Thymus (tissue), 11 donors: ENCODE measurements around the gene C16orf46. TPM values are rescaled to one million over a fixed set of nuclear protein-coding genes. Genes with fewer than 3 reads are reported as not detected.

Experiments used
- DNase-seq, 9 donors: peaks; one replicate each; pipeline ENCODE4 v3.0.0-alpha.2; 2013; ENCODE audit warnings: low spot score in 9 of 9, low read depth in 6 of 9, missing footprints in 1 of 9
- H3K27ac ChIP-seq, 2 donors: one replicate each; pipeline ENCODE4 v1.5.1; 2013; ENCODE audit warnings: control low read depth in 1 of 2, low read depth in 1 of 2, low read length in 1 of 2, mild to moderate bottlenecking in 1 of 2, moderate library complexity in 1 of 2
- H3K27me3 ChIP-seq, 2 donors: one replicate each; pipeline ENCODE4 v1.5.1; 2013; ENCODE audit warnings: low read length in 1 of 2; ENCODE audit not compliant: control insufficient read depth in 2 of 2, insufficient read depth in 1 of 2
- H3K36me3 ChIP-seq, 2 donors: one replicate each; pipeline ENCODE4 v1.5.1; 2013; ENCODE audit warnings: low read length in 1 of 2, mild to moderate bottlenecking in 1 of 2, moderate library complexity in 1 of 2; ENCODE audit not compliant: control insufficient read depth in 2 of 2, insufficient read depth in 2 of 2
- H3K4me1 ChIP-seq, 2 donors: one replicate each; pipeline ENCODE4 v1.5.1; 2013; ENCODE audit warnings: low read length in 2 of 2; ENCODE audit not compliant: control insufficient read depth in 2 of 2, insufficient read depth in 2 of 2
- H3K4me3 ChIP-seq, 2 donors: one replicate each; pipeline ENCODE4 v1.5.1; 2013; ENCODE audit warnings: low read length in 2 of 2, control low read depth in 1 of 2, mild to moderate bottlenecking in 1 of 2
- H3K9me3 ChIP-seq, 2 donors: one replicate each; pipeline ENCODE4 v1.5.1; 2013; ENCODE audit warnings: low read length in 1 of 2, mild to moderate bottlenecking in 1 of 2; ENCODE audit not compliant: control insufficient read depth in 2 of 2, insufficient read depth in 1 of 2
- WGBS: extraction: QIAGEN DNeasy Blood & Tissue Kit; methylation state at CpG from one replicate; pipeline ENCODE4 v1.1.7; 2013; 5-methylcytosine and 5-hydroxymethylcytosine counted together
- polyA plus RNA-seq: library from polyadenylated mRNA; stranded (reverse); fragments of 200-250 nt; gene quantifications from one replicate; pipeline ENCODE4 v1.2.3, GENCODE V29; 2013
- total RNA-seq: library from RNA; stranded (reverse); fragments of 120-200 nt; gene quantifications from one replicate; pipeline ENCODE4 v1.2.4, GENCODE V29; 2013
- donor health status: healthy.

Gene C16orf46
- total and polyA plus RNA-seq, 2 donors = 0.28 to 1.4 TPM

- WGBS = 62% methylated on average over 4 of the region's 4 CpGs
Measured at GRCh38 chr16:81066681-81067080, 10.4 kb downstream of the C16orf46 start.

DNA sequence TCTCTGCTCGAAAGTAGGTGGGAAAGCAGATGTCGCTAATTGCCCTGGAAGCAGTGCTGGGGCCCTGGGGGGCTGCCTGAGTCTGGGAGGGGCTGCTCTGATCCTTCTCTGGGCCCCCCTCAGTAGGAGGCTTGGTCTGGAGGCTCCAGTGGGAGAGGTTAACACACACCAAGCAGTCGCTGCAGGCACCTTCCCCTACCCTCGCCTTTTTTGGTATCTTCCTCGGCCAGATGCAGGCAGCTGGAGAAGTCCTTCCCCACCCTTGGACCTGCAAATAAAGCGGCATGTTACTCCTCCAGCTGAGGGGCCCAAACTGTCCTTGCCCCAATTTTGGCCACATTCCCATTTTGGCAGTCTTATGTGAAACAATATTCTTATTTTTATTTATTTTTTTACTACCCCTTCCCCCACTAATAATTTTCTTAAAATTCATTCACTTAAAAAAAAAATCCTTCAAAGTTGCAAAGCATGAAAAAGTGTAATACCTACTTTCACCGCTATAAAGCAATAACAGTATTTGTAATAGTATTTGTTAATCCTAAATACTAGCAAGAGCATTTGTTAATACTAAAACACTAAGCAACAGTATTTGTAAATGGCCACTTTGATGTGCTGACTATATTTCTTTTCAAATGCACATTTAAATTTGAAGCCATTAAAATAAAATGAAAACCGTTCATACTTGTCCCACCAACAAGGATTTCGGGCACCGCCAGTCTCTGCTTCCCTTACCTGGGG, 15.0 kb downstream of the C16orf46 start:
- 97% methylated on average over 10 of the region's 10 CpGs for WGBS
- no peak for DNase-seq
- H3K9me3 ChIP-seq = no peaks in the 10 kb centered on the region
- no peak overlapping the region for H3K27ac ChIP-seq
- H3K27me3 ChIP-seq = no peaks in the 10 kb centered on the region
- H3K4me1 ChIP-seq = no peaks in the 10 kb centered on the region
- no peaks in the 10 kb centered on the region for H3K36me3 ChIP-seq
- no peak overlapping the region for H3K4me3 ChIP-seq

More at GRCh38 chr16:81066681-81067080, 10.4 kb downstream of the C16orf46 start:
- DNase-seq = peak in 3 of 9 donors; percentile 13 to 46 (median 18)
- Histone ChIP-seq H3K27me3 (no peaks in the 10 kb centered on the region), H3K36me3 (no peaks in the 10 kb centered on the region), H3K4me3 (no peak overlapping the region), H3K27ac (no peak overlapping the region), H3K9me3 (no peaks in the 10 kb centered on the region), H3K4me1 (no peaks in the 10 kb centered on the region)

GRCh38 chr16:81061307-81061640, 15.8 kb downstream of the C16orf46 start:
- Histone ChIP-seq H3K9me3 (no peaks in the 10 kb centered on the region), H3K36me3 (no peaks in the 10 kb centered on the region), H3K4me3 (no peak overlapping the region), H3K27ac (no peak overlapping the region), H3K4me1 (no peaks in the 10 kb centered on the region), H3K27me3 (no peaks in the 10 kb centered on the region)
- 97% methylated on average over 10 of the region's 10 CpGs for WGBS
- no peak for DNase-seq

GRCh38 chr16:81060576-81061306, 16.3 kb downstream of the C16orf46 start:
- no peak for DNase-seq
- no peaks in the 10 kb centered on the region for H3K4me1 ChIP-seq
- no peaks in the 10 kb centered on the region for H3K27me3 ChIP-seq
- H3K27ac ChIP-seq = no peak overlapping the region
- H3K4me3 ChIP-seq = no peak overlapping the region
- H3K9me3 ChIP-seq = no peaks in the 10 kb centered on the region
- WGBS = 93% methylated on average over 14 of the region's 14 CpGs
- H3K36me3 ChIP-seq = no peaks in the 10 kb centered on the region

- Histone ChIP-seq H3K9me3 (peaks cover 0 to 4% of the 10 kb centered on the region in 2 donors), H3K27ac (no peak overlapping the region), H3K4me3 (no peak overlapping the region), H3K27me3 (no peaks in the 10 kb centered on the region), H3K36me3 (no peaks in the 10 kb centered on the region), H3K4me1 (no peaks in the 10 kb centered on the region)
- WGBS = 93% methylated on average over 11 of the region's 11 CpGs
- no peak for DNase-seq
Measured at GRCh38 chr16:81053761-81054160, 23.3 kb downstream of the C16orf46 start.

- Histone ChIP-seq H3K27ac (no peak overlapping the region), H3K4me1 (peaks cover 0 to 3% of the 10 kb centered on the region in 2 donors), H3K36me3 (peaks cover 36 to 49% of the 10 kb centered on the region in 2 donors), H3K4me3 (no peak overlapping the region), H3K9me3 (peaks cover 0 to 1% of the 10 kb centered on the region in 2 donors), H3K27me3 (no peaks in the 10 kb centered on the region)
- DNase-seq = no peak
- WGBS = over 99% methylated on average over 2 of the region's 2 CpGs
Measured at GRCh38 chr16:81042821-81043220, 34.2 kb downstream of the C16orf46 start.

- peaks cover 36 to 49% of the 10 kb centered on the region in 2 donors for H3K36me3 ChIP-seq
- no peaks in the 10 kb centered on the region for H3K27me3 ChIP-seq
- no peak overlapping the region for H3K4me3 ChIP-seq
- no peak for DNase-seq
- H3K4me1 ChIP-seq = peaks cover 6 to 7% of the 10 kb centered on the region in 2 donors
- no peaks in the 10 kb centered on the region for H3K9me3 ChIP-seq
- H3K27ac ChIP-seq = no peak overlapping the region
- whole genome bisulfite sequencing = 98% methylated on average over 4 of the region's 4 CpGs
Measured at GRCh38 chr16:81041696-81042095, 35.3 kb downstream of the C16orf46 start.

- Histone ChIP-seq H3K36me3 (peaks cover 34 to 48% of the 10 kb centered on the region in 2 donors), H3K9me3 (no peaks in the 10 kb centered on the region), H3K27me3 (no peaks in the 10 kb centered on the region), H3K4me1 (peaks cover 9 to 12% of the 10 kb centered on the region in 2 donors), H3K27ac (no peak overlapping the region), H3K4me3 (no peak overlapping the region)
- DNase-seq = no peak
- 96% methylated on average over 5 of the region's 5 CpGs for WGBS
Measured at GRCh38 chr16:81040842-81041241, 36.2 kb downstream of the C16orf46 start.

DNA sequence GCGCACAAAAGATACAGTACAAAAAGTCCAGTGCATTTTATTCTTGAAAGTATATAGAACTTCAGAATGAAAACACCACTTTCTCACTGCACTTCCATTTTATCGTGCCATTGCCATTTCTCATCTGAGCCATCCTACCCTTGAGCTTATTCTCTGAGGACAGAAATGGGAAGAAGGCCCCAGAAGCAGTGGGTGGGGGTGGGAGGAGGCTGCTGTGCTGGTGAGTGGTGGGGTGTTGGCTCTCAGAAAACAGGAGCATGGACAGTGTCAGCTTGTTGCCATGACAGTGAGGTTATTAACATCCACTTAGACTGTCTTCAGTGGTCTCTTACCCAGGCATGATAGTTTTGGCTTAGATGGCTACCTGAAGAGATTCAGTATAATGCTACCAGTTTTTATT, 36.9 kb downstream of the C16orf46 start:
- H3K4me1 ChIP-seq = peaks cover 11 to 12% of the 10 kb centered on the region in 2 donors
- no peaks in the 10 kb centered on the region for H3K9me3 ChIP-seq
- H3K27ac ChIP-seq = no peak overlapping the region
- H3K27me3 ChIP-seq = no peaks in the 10 kb centered on the region
- H3K36me3 ChIP-seq = peaks cover 33 to 41% of the 10 kb centered on the region in 2 donors
- no peak for DNase-seq
- WGBS = 96% methylated on average over 2 of the region's 2 CpGs
- no peak overlapping the region for H3K4me3 ChIP-seq
